GM10248 (cell line): ENCODE measurements around the gene TRAF1.

Experiments used
- CTCF ChIA-PET: fragments of 300-600 bp; sonication (Branson Sonifier 250); formaldehyde crosslinking; extraction: SDS; loops from one replicate; lab custom pipeline; 2021; ENCODE audit warnings: antibody characterized with exemption; lab: Yijun Ruan, JAX
- POLR2A ChIA-PET: fragments of 350-650 bp; sonication (Branson Sonifier 250); formaldehyde crosslinking; extraction: SDS; loops from one replicate; lab custom pipeline; 2020; ENCODE audit warnings: antibody characterized with exemption; lab: Yijun Ruan, JAX
- DNase-seq: peaks from one replicate; pipeline ENCODE4 v3.0.0; 2012; ENCODE audit errors: extremely low spot score
- CTCF ChIP-seq: IDR thresholded peaks from 2 replicates; pipeline ENCODE4 v1.5.1; 2012; ENCODE audit warnings: mild to moderate bottlenecking, low read depth; ENCODE audit errors: extremely low read depth, missing control alignments, control extremely low read depth

The TRAF1 gene

GRCh38 chr9:120944434-120944843 lies 17.8 kb upstream of the TRAF1 start:
- peak; percentile 82 for DNase-seq
- CTCF ChIA-PET: no interaction called here
- POLR2A ChIA-PET: no interaction called here
- no peak for TF ChIP-seq CTCF

DNA sequence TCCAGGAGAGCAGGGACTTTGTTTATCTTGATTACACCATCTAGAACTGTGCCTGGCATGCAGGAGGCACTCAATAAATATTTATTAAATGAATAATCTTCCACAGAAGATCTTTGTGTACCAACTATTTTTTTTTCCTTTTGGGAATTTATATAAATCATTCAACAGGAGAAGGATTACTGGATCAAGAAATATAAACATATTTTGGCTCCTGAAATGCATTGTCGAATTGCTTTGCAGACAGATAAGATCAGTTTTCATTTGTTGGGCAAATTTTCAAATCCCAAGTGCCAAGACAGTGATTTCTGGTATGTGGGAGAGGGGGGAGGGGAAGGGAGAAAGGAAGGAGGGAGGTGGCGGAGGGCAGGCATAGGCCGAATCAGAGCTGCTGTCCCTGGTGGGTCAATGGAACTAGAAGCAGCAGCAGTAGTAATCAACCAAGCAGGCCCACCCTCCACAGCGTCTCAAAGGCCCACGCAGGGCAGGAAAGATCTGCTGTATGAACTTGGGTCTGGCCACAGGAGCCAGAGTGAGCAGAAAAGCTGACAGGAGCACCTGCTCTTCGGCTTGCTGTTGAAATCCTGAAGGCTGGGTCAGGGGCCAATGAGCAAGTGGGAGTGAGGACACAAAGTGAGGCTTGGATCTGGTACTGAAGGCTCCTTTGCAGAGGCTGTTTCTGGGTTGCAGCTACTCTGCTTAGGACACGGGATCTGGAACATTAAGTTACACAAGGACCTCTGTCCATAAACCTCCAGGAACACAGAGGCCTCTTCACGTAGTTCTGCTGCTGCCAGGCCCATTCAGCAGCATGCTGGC lies 15.8 kb upstream of the TRAF1 start:
- no peak for TF ChIP-seq CTCF
- ChIA-PET CTCF (interaction anchor here (1.2 kb wide), 1 partner anchor 40 kb away, joined by 3 read pairs; no protein-coding TSS in a partner anchor), POLR2A (no interaction called here)
- no peak for DNase-seq

DNA sequence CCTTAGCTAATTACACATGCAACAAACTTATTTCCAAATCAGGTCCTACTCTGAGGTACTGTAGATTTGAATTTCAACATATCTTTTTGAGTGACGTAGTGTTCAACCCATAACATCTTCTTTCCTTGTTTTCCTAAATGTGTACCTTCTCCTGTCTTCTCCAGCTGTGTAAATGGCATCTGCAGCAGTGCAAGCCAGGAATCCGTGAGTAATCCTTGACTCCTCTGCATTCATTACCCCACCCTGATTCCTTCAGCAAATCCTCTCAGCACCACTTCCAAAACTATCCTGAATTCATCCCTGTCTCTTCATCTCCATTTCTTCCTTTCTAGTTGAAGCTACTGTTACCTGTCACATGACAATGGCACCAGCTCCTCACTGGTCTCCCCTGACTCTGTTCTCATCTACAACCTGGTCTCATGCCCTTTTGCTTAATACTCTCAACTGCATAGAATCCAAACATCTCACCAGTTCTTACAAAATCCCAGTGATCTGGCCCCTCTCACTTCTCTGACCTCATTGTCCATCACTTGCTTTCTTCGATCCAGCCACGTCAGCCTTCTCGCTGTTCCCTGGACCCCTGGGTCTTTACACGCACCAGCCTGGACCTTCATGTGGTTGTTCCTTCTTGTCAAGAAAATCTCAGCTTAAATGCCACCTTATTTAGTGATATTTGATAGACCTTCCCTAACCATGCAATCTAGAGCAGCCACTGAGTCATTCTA lies 14.6 kb upstream of the TRAF1 start:
- DNase-seq: no peak
- ChIA-PET CTCF (interaction anchor here (1.2 kb wide), 1 partner anchor 39 kb away, joined by 3 read pairs; no protein-coding TSS in a partner anchor), POLR2A (no interaction called here)
- TF ChIP-seq CTCF: no peak

DNA sequence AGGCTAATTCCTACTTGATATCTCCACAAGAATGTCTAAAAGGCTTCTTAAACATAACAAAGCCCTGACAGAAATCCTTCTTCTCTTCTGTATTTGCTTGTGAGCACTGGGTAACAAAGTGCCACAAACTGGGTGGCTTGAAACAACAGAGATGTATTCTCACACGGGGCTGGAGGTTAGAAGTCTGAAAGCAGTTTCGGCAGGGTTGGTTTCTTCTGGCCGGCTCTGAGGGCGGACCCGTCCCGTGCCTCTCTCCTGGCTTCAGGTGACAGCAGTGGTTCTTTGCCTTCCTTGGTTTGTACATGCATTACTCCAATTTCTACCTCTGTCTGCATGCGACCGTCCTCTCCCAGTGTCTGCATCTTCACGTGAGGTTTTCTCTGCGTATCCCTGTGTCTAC lies 14.0 kb upstream of the TRAF1 start:
- ChIA-PET CTCF (no interaction called here), POLR2A (no interaction called here)
- no peak for DNase-seq

GRCh38 chr9:120938851-120939250 lies 12.3 kb upstream of the TRAF1 start:
- CTCF ChIA-PET: interaction anchor here (1.0 to 2.3 kb wide), 8 partner anchors 10 to 274 kb away, joined by 3 to 7 read pairs (median 5); no protein-coding TSS in a partner anchor
- POLR2A ChIA-PET: interaction anchor here (0.7 kb wide), 1 partner anchor 183 kb away, joined by 3 read pairs; no protein-coding TSS in a partner anchor

More for the DNA sequence above, 14.0 kb upstream of the TRAF1 start:
- TF ChIP-seq CTCF: no peak

DNA sequence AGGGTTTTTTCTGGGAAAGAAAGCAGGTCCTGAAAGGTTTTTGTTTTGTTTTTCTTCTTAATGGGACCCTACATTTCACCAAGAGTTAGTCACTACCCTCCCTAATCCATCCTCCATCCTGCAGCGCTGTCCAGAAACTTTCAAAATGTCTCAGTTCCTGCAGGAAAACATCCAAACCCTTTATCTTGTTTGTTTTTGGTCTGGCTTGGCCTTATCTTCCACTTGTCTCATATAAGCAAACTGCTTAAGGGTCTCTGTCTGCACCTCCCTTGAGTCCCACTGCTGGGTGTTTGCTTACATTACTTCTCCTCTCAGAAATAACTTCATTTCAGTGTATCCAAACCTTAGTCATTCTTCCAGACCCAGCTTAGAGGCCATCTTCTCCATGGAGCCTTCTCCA lies 11.0 kb upstream of the TRAF1 start:
- no peak for TF ChIP-seq CTCF
- POLR2A ChIA-PET: no interaction called here
- no peak for DNase-seq
- CTCF ChIA-PET: interaction anchor here (0.9 to 4.5 kb wide), 16 partner anchors 9 to 182 kb away, joined by 3 to 22 read pairs (median 5); partner anchors contain the start of gene TRAF1

More at GRCh38 chr9:120938851-120939250, 12.3 kb upstream of the TRAF1 start:
- no peak for DNase-seq
- no peak for TF ChIP-seq CTCF
